HT-29 (cell line): ENCODE measurements around the gene ACSBG1. TPM values are rescaled to one million over a fixed set of nuclear protein-coding genes. Genes with fewer than 3 reads are reported as not detected.
A peak's percentile ranks its signal among the peaks of the same experiment; 100 is the strongest.
"Not testable (repeated sequence)": the region's sequence is repeated elsewhere in the genome, so short reads cannot be mapped to it uniquely, and the experiment has no call there.

Experiments
- DNase-seq: peaks from one replicate; pipeline ENCODE4 v3.0.0-alpha.2; 2015; ENCODE audit warnings: low spot score
- total RNA-seq: library from RNA; depleted of rRNA; stranded (reverse); fragments of >200 nt; shearing (Covaris generic); gene quantifications from 2 replicates; pipeline ENCODE4 v1.2.3, GENCODE V29; 2014

ACSBG1 gene
- total RNA-seq, 1 experiment from 2014 or later = 1.4 TPM

DNA sequence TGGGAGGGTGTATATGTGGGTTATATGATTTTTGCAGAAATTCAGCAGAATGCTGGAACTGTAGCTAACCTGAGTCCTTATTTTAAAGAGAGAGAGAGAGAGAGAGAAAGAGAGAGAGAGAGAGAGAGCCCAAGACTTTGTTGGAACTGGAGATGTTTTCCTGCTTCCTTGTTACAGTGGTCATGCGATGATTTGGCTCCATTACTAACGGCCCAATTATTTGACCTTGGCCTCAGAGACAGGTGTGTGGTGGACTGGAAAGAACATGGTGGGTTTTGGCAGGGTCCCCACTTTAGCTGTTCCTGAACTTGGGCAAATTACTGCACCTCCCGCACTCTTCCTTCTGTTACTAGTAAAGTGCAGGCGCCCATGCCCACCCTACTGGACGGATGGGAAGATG lies 14.8 kb upstream of the ACSBG1 start:
- no peak for DNase-seq

DNA sequence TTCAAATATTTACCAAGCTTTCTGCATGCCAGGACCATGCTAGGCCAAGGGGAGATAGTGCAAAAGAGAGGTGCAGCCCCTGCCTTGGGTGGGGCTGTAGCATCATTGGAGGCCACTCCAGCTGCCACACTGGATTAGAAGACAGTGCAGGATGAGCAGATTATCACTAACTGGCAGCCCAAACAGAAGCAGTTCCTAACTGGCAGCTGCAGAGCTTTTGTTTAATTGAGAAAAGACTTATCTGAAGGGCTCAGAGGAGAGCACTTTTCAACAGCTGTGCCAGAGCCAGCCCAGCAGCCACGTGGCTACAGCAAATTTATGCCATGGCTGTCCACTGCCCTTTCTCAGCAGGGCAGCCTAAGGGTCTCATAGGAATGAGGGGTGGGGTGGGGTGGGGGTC lies 13.5 kb upstream of the ACSBG1 start:
- no peak for DNase-seq

GRCh38 chr15:78245976-78246620 lies 11.7 kb upstream of the ACSBG1 start:
- not testable (repeated sequence) for DNase-seq

GRCh38 chr15:78245392-78245791 lies 11.0 kb upstream of the ACSBG1 start:
- not testable (repeated sequence) for DNase-seq

GRCh38 chr15:78244893-78245292 lies 10.5 kb upstream of the ACSBG1 start:
- DNase-seq = no peak

GRCh38 chr15:78244101-78244500 lies 9.7 kb upstream of the ACSBG1 start:
- DNase-seq = no peak

DNA sequence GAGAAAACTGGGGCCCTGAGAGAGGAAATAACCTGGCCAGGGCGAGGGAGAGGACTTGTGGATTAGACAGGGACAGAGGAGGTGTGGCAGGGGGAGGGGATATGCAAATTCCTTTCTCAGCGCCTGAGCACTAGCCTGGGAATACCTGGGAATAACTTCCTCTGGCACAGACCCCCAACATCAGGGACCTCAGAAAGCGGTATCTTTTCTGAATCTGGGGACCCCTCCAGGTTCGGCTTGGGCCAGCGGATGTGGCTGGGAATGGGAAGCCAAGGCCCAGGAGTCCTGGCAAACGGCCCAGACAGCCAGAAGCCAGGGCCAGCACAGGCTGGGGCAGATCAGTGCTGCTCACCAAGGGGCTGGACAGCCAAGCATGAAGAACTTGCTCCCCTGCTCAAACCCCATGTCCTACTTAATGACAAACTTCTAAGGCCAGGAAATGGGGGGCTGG lies 9.2 kb upstream of the ACSBG1 start:
- DNase-seq = no peak

GRCh38 chr15:78243058-78243457 lies 8.7 kb upstream of the ACSBG1 start:
- DNase-seq = no peak

GRCh38 chr15:78242128-78242527 lies 7.8 kb upstream of the ACSBG1 start:
- DNase-seq = no peak

DNA sequence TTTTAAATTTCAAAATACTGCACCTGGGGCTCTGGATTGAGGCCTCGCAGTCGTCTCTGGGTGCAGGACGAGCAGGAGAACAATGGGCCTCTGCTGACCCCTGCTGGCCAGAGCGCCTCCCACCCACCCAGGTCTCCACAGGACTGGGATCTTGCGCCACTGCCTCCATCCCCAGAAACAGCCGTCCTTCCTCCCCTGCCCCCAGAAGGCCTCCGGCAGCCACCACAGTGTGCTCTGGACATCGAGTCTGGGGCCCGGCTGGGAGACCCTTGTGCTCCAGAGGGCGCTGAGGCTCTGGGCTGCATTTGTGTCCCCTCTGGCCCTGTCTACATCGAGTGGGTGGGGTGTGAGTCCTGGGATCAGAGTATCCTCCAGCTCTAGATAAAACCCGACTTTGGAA lies 6.7 kb upstream of the ACSBG1 start:
- peak; percentile 93 for DNase-seq

GRCh38 chr15:78239811-78240210 lies 5.4 kb upstream of the ACSBG1 start:
- DNase-seq = no peak

DNA sequence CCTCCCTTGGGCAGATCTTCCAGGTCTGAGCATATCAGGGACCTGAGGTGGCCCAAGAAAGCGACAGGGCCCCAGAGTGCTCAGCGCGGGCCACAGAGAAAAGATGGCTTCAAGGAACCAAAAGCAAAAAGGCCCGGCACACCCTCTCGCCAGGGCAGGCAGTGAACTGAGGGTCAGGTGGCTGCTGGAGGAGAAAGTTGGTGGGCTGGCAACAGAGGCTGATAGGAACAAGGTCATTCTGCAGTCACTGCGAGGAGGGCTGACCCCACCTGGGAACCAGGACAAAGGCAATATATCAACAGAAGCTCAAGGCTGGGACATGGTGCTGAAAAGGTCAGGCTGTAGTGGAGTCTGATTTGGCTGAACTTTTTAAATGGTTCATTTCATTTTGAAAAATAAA lies 2.8 kb upstream of the ACSBG1 start:
- no peak for DNase-seq

GRCh38 chr15:78236491-78236890 lies 2.1 kb upstream of the ACSBG1 start:
- no peak for DNase-seq

- DNase-seq = no peak
These were observed 869 bp downstream of the ACSBG1 start for GRCh38 chr15:78233496-78233895.

DNA sequence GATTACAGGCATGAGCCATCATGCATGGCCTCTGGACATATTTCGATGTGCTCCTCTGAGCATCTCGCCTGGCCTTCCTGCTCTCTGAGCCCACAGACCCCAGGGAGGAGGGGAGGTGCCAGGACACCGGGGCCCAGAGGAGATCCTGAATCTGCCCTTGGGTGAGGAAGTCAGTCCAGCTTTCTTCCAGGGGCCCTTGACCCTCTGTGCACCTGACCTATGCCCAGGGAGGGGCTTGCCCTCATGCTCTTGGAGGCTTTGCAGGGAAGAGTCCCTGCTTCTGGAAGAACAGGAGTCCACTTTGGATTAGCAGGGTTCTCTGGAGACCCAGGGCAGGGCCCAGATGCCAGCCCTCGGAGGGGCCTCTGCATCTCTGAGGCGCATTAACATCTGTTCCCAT lies 1.4 kb downstream of the ACSBG1 start:
- no peak for DNase-seq

DNA sequence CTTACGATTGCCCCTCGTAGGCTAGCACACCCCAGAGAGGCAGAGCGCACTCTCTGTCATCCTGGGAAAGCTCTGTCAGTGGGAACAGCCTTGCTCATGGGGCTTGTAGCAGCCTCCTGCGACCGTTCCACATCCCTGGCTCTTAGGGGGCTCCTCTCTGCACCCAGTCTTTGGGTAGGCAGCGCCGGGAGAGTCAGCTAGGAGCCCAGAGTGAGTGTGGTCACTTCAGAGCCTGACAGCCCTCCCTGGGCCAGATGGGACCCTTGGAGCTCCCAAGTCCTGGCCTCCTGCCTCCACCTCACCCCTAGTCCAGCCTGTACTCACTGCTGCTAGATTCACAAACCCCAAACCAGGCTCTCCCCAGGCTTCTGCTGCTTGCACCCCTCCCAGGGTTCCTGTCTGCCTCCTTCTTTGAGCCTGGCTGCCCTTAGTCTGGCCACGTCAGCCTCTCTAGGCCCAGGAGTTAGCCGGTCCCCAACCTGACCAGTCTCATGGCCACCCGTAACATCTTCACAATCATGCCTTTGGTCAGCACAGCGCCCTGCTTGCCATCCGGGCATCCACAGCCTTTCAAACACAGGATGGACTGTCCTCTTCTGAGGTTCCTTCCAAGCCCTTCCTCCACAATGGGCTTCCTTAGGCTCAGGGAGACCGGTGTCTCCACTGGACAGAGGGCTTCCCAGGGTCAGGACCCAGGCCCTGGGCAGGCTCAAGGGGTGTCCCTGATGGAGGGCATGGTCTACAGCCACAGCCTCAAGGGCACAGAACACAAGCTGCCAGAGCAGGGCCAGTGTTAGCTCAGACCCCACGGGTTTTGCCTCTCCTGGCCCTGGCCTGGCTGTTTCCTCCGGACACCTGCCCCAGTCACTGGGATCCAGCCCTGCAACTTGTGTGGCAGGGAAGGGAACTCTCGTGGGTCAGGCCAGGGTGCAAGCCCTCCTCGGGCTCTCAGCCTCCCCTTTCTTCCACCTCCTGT lies 4.6 kb downstream of the ACSBG1 start:
- DNase-seq = no peak

DNA sequence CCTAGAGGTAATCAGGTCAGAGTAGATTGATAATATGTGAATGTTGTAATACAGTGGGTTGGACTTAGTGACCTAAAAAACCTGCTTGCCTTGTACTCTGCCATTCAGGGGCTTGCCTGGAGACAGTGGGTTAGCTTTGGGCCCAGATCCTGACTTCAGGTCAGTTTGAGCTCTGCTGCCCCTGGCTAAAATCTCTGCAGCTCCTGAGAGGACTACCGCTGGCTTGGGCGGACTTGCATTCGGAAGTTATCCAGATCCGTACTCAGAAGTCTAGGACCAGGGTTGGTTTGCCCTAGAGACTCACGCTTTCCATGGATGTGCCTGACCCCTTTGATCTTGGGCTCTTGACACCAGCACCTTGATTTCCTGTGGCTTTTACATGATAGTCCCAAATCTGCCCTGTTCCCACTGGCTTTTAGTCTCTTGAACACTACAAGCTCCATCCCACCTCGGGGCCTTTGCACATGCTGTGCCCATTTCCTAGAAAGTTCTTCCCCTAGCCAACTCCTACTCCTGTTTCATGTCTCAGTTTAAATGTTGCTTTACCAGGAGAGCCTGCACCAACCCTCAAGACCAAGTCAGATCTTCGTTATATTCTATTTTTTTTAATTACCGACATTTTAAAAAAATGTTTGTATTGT lies 5.9 kb downstream of the ACSBG1 start:
- DNase-seq = no peak

- no peak for DNase-seq
These were observed 8.4 kb downstream of the ACSBG1 start for GRCh38 chr15:78225783-78226541.

GRCh38 chr15:78224023-78224411 lies 10.3 kb downstream of the ACSBG1 start:
- DNase-seq = no peak

GRCh38 chr15:78223396-78224022 lies 10.9 kb downstream of the ACSBG1 start:
- DNase-seq = no peak

DNA sequence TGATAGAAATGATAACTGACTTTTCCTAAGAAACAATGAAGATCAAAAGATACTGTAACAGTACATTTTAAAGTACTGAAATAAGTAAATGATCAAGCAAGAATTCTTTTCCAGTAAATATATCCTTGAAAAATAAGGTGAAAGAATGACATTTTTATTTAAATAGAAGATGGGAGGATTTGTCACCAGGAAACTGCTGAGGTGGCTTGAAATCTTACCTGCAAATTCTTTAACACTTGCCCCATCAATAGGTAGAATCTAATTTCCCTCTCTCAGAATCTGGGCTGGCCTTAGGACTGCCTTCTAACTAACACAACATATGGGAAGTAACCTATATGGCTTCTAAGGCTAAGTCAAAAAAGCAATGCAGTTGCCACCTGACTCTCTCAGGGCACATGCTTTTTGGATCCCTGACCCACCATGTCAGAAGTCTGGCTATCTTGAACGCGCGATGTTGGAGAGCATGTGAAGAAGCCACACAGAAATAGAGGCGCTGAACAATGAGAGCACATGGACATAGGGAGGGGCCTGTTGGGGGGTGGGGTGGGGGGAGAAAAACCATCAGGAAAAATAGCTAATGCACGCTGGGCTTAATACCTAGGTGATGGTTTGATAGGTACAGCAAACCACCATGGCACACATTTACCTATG lies 11.5 kb downstream of the ACSBG1 start:
- DNase-seq = no peak
